B cell (primary cell): ENCODE results near the gene SFXN1.
A peak's percentile ranks its signal among the peaks of the same experiment; 100 is the strongest.

Experiments
- EZH2 ChIP-seq: IDR thresholded peaks from 2 replicates; pipeline ENCODE4 v1.6.1; 2012; ENCODE audit warnings: borderline replicate concordance, low read depth, mild to moderate bottlenecking, moderate library complexity, low read length; ENCODE audit not compliant: insufficient read depth, poor library complexity, severe bottlenecking
- TF ChIP-seq, protein P1 (sequence below): fragments of 200-600 bp; IDR thresholded peaks from one replicate; pipeline ENCODE4 v1.8.0; 2022; ENCODE audit warnings: antibody characterized with exemption, mild to moderate bottlenecking

- TF ChIP-seq, protein P1, sequence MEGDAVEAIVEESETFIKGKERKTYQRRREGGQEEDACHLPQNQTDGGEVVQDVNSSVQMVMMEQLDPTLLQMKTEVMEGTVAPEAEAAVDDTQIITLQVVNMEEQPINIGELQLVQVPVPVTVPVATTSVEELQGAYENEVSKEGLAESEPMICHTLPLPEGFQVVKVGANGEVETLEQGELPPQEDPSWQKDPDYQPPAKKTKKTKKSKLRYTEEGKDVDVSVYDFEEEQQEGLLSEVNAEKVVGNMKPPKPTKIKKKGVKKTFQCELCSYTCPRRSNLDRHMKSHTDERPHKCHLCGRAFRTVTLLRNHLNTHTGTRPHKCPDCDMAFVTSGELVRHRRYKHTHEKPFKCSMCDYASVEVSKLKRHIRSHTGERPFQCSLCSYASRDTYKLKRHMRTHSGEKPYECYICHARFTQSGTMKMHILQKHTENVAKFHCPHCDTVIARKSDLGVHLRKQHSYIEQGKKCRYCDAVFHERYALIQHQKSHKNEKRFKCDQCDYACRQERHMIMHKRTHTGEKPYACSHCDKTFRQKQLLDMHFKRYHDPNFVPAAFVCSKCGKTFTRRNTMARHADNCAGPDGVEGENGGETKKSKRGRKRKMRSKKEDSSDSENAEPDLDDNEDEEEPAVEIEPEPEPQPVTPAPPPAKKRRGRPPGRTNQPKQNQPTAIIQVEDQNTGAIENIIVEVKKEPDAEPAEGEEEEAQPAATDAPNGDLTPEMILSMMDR = peak; percentile 14
- TF ChIP-seq EZH2 = no peak
Observed at GRCh38 chr5:175464942-175465233, 13.5 kb upstream of the SFXN1 start.
